ENCODE results near the gene OCA2.

GRCh38 chr15:27889258-27889657 is 209.9 kb downstream of the OCA2 start:
- TF ChIP-seq EP300 (IDR thresholded peaks at IDR 0.05): no peak
- no peak for TF ChIP-seq CTCF (IDR thresholded peaks at IDR 0.05)
- TF ChIP-seq POLR2AphosphoS5 (IDR thresholded peaks at IDR 0.05): no peak
- no peak for TF ChIP-seq POLR2A (IDR thresholded peaks at IDR 0.05)
